ENCODE measurements around the gene KPNB1.

KPNB1 gene

DNA sequence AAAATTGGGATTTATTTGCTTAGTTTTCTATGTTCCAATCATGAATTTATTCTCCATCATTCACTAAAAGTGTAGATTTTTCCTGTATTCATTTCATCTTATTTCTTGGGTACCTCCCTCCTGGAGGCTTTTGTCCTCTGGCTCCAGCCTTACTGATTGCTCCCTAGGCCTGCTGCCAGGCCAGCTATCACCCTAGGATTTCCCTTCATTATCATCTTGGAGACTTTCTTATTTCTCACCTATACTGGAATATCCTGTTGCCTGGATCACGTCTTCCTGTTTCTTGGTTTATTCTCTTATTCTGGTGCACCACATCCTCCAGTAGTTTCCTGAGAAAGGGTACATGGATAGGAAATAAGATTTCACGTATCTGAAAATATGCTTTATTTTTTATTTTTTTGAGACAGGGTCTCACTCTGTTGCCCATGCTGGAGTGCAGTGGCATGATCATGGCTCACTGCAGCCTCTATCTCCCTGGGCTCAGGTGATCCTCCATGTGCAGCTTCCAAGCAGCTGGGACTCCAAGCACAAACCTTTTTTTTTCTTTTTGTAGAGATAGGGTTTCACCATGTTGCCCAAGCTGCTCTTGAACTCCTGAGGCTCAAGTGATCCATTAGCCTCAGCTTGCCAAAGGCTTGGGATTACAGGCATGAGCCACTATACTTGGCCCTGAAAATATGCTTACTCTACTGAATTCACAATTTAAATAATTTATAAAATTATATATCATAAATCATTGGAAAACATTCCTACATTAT is 13.3 kb upstream of the KPNB1 start:
- DNase-seq (ENCODE audit: low read depth in 2 of 2): no peak

DNA sequence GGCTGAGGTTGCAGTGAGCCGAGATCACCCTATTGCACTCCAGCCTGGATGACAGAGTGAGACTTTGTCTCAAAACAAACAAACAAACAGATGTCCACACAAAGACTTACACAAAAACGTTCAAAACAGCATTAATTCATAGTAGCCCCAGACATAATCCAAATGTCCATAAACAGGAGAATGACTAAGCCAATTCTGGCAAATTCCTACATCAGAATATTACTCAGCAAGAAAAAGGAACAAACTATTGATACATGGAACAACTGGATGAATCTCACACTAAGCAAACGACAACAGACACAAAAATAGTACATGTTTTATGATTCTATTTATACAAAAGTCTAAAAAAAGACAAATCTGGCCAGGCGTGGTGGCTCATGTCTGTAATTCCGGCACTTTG is 10.8 kb upstream of the KPNB1 start:
- no peak for DNase-seq (ENCODE audit: low read depth in 2 of 2)

DNA sequence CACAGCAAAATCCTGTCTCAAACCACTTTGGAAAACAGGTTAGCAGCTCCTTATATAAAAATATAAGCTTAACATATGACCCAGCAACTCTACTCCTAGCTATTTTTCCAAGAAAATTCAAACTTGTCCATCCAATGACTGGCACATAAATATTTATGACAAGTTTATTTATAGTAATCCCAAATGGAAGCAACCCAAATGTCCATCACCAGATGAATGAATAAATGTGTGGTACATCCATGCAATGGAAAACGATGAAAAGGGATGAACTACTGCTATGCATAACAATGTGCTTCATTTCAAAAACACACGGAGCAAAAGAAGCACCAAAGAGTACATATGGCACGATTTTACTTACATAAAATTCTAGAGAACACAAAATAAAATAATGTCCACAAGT is 9.6 kb upstream of the KPNB1 start:
- no peak for DNase-seq (ENCODE audit: low read depth in 2 of 2)

DNA sequence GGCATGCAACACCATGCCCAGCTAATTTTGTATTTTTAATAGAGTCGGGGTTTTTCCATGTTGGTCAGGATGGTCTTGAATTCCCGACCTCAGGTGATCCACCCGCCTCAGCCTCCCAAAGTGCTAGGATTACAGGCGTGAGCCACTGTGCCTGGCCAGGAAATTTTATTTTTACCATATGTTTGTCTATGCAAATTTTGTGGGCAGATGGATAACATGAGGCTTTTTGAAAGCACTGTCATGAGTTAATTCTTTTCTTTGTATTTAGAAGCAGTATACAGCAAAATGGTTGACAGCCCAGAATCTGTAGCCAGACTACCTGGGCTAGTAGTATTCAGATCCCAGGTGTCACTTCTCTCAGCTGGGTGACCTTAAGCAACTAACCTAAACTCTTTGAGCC is 8.5 kb upstream of the KPNB1 start:
- DNase-seq (ENCODE audit: low read depth in 2 of 2): no peak

DNA sequence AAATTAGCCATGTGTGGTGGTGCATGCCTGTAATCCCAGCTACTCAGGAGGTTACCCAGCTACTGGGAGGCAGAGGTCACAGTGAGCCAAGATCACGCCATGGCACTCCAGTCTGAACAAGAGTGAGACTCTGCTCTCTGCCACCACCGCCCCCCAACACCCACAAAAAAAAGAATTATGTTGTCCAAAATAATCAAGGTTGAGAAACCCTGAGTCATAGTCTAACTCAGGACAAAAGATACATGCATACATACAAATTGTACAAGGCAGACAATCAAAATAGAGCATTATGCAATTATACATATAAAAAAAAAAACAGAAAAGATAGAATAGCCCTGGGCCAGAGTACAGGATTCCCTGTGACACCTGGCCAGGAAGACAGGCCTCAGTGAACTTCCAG is 6.6 kb upstream of the KPNB1 start:
- no peak for DNase-seq (ENCODE audit: low read depth in 2 of 2)

DNA sequence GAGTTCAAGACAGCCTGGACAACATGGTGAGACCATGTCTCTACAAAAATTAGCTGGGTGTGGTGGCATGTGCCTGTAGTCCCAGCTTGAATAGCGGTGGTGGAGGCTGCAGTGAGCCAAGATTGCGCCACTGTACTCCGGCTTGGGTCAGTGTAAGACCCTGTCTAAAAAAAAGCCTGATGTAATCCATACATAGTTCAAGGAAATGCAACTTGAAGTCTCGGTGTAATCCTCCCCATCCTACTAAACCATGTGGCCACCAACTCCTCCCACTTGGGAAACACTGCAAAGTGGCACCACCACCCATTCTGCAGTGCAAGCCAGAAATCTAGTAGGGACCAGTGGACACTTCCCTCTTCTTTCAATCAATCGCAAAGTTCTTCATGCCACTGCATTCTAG is 5.4 kb upstream of the KPNB1 start:
- no peak for DNase-seq (ENCODE audit: low read depth in 2 of 2)

DNA sequence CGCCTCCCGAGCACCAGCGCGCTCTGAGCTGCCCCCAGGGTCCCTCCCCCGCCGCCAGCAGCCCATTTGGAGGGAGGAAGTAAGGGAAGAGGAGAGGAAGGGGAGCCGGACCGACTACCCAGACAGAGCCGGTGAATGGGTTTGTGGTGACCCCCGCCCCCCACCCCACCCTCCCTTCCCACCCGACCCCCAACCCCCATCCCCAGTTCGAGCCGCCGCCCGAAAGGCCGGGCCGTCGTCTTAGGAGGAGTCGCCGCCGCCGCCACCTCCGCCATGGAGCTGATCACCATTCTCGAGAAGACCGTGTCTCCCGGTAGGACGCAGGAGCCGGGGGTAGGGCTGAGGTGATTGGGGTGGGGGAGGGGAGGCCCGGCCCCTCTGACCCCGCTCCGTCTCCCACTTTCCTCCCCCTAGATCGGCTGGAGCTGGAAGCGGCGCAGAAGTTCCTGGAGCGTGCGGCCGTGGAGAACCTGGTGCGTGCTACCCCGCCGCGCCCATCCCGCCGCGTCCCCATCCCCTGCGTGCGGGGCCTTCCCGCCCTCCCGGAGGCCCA is 329 bp downstream of the KPNB1 start:
- peak in 1 of 2 donors; percentile 37 for DNase-seq (ENCODE audit: low read depth in 2 of 2)

DNA sequence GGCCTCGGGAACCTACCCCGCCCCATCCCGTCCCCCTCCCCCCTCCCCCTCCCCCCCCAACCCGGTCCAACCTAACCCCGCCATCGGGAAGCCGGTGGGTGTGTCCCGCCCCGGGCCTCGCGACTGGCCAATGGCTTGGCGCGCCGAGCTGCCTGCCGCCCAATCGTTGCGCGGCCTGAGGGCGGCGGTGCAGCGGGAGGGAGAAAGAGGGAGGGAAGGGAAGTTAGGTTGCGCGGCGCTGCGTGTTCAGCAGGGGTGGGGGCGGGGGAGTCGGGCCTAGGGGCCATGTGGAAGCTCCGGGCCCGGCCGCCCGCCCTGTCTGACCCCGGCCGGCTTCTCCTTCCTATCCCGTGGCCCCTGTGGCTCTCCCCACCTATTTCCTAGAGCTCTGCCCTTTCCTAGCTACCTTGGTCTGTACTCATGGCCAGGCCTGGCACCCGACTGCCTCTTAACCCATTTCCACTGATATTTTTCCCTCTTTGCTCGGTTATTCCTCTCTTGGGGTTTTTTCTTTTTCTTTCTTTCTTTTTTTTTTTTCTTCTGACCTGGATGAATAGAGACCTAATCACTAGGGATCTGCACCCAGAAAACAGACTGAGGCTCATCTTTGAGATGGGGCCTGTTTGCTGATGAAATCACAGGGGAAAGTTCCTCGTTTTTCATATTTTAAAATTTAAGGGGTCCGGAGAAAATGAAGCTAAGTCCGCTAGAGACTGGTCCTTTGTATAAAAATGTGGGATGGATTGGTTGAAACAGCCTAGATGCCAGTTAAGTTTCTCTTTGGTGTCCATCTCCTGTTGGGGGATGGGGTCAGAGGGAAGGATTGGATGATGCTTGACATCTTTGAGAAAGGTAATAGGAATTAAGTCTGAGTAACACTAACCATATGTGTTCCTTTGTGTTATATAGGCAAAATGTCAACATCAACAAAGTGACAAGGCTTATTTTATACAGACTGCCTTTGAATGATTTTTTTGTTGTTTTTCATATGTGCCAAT is 1.1 kb downstream of the KPNB1 start:
- peak; percentile 95 to 97 for DNase-seq (ENCODE audit: low read depth in 2 of 2)

DNA sequence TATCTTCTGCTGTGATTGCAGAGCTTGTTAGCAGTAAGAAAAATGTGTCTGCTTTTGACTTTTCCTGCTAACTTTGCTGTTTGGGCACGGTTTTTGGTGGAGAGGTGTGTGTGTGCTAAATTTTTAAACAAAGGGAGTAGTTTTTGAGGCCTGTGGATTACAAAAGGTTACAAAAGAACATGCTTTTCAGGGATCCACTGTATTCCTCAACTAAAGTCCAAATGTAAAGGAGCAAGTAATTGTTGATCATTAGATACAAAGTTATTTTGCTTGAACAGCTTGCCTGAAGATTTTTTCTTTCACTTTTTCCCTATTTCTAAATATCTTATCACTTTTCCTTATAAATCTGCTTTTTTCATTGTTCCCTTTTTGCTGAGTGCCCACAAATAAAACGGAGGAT is 2.0 kb downstream of the KPNB1 start:
- no peak for DNase-seq (ENCODE audit: low read depth in 2 of 2)

DNA sequence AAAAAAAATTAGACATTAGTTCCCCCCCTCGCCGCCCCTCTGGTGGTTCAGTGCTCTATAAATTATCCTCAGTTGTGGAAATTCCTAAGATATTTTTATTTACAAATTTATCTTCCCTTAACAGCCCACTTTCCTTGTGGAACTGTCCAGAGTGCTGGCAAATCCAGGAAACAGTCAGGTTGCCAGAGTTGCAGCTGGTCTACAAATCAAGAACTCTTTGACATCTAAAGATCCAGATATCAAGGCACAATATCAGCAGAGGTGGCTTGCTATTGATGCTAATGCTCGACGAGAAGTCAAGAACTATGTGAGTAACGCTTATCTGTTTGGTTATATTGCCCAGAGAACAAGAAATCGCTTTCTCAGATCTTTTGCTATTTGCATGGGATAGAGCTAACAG is 2.9 kb downstream of the KPNB1 start:
- DNase-seq (ENCODE audit: low read depth in 2 of 2): no peak

DNA sequence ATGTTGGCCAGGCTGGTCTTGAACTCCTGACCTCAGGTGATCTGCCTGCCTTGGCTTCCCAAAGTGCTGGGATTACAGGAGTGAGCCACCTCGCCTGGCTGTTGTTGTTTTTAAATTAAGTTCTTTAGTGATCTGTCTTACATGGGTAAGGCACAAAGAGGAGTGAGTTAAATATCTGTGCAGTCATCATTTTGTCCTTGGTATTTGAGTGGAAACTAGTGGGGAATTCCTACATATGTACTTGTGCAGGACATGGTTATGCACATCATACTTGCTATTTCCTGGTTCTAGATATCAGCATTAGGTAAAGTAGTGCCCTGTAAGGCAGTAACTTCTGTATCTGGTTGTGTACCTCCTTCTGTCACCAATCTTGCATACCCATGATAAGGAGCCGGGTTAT is 3.7 kb downstream of the KPNB1 start:
- no peak for DNase-seq (ENCODE audit: low read depth in 2 of 2)

DNA sequence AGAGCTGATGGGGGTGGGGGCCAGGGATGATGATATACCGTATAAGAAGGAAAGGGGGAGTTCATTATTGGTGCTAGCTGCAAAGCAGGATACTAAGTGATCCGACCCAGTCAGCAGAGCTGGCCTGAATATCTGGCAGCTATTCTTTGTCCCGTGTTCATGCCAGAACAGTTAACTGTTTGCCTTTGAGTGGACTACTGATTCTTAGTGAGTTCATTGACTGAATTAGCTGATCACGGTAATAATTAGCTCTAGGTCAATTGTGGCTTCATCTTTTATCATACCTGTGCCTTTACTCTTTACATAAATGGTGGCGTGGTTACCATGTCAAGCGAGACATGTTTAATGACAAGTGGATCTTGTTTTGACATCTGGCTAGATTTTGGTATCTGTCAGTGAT is 5.3 kb downstream of the KPNB1 start:
- no peak for DNase-seq (ENCODE audit: low read depth in 2 of 2)

DNA sequence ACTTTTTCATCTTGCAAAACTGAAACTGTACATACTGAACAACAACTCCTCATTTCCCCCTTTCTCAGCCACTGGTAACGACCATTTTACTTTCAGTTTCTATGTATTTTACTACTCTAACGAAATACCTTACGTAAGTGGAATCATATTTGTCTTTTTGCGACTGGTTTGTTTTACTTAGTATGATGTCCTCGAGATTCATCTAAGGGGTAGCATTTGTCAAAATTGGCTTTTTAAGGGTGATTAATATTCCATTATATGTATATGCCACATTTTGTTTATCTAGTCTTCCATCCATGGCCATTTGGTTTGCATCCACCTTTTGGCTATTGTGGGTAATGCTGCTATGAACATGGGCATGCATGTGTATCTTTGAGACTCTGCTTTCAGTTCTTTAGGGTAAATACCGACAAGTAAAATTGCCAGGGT is 10.4 kb downstream of the KPNB1 start:
- no peak for DNase-seq (ENCODE audit: low read depth in 2 of 2)

DNA sequence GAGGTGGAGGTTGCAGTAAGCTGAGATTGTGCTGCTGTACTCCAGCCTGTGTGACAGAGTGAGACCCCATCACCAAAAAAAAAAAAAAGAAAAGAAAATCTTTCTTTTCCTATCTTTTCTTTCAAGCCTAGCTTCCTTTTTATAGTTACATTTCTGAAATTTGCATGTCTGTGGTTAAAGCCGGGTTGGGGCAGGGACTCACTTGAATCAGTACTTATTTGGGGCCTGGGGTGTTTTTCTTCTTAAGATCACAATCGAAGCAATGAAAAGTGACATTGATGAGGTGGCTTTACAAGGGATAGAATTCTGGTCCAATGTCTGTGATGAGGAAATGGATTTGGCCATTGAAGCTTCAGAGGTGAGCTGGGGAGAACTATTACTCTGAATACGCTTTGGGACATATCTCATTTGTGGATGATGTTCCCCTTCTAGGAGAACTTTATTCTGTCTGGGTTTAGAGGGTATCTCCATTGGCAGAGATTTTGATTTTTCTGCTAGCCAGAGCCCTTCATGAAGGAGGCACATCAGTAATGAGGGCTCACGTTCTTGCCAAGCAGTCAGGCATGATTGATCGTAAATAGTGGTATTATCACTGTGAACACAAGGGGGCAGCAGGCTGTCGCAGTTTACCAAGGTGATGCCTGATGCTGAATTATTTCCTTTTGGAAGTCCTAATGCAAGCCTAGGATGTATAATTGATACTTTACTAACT is 14.3 kb downstream of the KPNB1 start:
- peak; percentile 12 to 41 for DNase-seq (ENCODE audit: low read depth in 2 of 2)

DNA sequence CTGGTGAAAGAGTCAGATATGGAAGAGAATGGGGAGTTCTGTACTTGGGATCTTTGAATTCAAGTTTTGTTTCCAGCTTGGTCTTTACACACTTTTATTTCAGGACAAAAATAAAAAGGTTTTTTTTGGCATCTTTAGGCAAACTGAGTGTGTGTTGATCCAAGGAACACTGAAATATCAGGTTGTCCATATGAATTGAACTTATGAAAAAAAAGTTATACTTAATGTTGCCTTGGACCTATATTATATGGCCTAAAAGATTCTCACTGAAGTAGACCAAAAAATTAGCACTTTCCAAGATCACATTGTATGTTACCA is 14.9 kb downstream of the KPNB1 start:
- DNase-seq (ENCODE audit: low read depth in 2 of 2): no peak

DNA sequence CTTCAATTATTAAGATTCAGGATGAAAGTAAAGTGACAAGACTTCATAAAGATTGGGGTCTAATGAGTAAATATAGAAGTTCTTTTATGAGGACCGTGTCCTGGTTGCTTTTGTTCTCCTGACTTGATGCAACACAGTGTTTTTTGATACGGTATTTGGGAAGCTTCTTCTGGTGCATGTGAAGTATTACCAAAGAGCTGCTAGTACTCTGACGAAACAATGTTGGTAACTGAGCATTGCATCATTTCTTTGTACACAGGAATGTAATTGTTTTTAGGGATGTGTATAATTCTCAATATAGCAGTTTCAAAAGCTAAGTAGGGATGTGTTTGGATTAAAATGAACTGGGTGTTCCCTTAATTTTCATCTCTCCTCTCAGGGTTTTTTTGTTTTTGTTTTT is 15.9 kb downstream of the KPNB1 start:
- no peak for DNase-seq (ENCODE audit: low read depth in 2 of 2)

DNA sequence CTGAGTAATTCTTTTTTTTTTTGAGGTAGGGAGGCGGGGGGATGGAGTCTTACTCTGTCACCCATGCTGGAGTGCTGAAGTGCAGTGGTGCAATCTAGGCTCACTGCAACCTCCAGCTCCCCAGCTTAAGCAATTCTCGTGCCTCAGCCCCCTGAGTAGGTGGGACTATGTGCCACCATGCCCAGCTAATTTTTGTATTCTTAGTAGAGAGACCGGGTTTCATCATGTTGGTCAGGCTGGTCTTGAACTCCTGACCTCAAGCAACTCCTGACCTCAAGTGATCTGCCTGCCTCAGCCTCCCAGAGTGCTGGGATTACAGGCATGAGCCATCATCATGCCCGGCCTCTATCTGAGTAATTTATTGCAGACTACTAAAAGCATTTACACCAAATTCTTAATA is 19.4 kb downstream of the KPNB1 start:
- DNase-seq (ENCODE audit: low read depth in 2 of 2): no peak

DNA sequence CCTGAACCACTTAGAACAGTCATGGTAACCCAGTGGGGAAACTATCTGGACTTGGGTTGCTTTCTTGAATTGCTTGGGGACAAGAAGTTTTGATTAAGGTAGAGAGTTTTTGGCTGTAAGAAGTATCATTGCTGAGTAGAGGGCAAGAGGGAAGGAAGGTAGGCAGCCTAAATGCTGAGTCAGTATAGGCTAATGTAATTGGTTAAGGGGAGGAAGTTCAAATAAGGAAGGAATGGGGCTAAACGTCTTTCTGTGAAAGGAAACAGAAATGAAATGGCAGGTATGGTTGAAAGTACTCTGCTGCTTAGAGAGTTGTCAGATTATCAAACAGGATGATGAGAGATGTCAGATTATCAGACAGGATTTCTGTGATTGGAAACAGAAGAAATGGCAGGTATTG is 20.3 kb downstream of the KPNB1 start:
- no peak for DNase-seq (ENCODE audit: low read depth in 2 of 2)

DNA sequence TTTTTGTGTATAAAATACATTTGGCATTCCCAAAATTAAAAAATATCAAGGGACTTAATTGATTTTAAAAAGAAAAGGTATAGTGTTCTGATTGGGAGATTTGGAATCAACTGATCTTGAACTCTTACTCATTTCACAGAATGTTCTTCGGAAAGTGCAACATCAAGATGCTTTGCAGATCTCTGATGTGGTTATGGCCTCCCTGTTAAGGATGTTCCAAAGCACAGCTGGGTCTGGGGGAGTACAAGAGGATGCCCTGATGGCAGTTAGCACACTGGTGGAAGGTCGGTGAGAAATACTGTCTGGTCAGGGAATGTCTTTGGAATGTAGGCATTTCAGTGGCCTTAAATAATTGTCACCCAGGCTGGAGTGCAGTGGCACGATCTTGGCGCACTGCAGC is 24.8 kb downstream of the KPNB1 start:
- no peak for DNase-seq (ENCODE audit: low read depth in 2 of 2)

DNA sequence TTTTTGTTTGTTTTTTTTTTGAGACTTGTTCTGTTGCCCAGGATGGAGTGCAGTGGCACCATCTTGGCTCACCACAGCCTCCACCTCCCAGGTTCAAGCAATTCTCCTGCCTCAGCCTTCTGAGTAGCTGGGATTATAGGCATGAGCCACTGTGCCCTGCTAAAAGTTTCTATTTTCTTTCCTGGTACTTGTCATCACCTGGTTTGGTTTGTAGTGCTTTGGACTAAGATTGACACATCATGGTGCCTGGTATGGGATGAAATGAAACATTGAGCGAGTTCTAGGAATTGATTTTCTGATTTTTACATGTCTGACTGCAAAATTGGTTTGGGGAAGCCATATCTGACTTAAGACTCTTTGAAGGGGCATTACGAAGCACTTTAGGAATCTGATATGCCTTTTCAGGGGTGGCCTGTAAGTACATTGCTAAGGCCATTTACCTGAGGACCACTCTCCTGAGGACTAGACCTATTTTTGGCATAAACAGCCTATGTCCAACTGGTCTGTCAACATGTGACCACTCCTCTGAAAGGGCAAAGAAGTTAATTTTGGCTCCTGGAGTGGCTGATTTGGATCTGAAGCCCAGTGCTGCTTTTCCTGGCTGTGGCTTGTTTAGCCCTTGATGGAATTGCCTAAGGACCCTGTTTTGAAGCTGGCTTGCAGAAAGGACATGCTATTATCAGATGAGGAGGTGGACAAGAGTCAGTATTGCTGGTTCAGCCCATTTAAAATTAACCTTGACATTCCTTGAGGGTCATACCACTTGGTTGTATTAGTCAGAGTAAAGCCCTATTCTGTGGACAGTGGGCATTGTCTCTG is 25.9 kb downstream of the KPNB1 start:
- no peak for DNase-seq (ENCODE audit: low read depth in 2 of 2)

DNA sequence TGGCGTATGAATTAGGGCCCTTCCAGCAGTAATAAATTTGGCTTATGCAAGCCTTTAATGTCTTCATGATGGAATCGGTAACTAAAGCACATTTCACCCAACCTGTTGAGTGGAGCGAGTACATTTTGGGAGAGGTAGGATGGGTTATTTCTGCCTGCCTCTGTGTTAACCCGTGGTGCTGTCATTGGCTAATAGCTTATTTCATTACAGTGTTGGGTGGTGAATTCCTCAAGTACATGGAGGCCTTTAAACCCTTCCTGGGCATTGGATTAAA is 26.4 kb downstream of the KPNB1 start:
- DNase-seq (ENCODE audit: low read depth in 2 of 2): no peak
